ENCODE results near the gene DTNBP1.
"Not testable (repeated sequence)": the region's sequence is repeated elsewhere in the genome, so short reads cannot be mapped to it uniquely, and the experiment has no call there.

The DTNBP1 gene

GRCh38 chr6:15556711-15557110, 106.1 kb downstream of the DTNBP1 start:
- DNase-seq (ENCODE audit: low read depth) = no peak

- DNase-seq (ENCODE audit: low read depth) = no peak
These were observed 107.5 kb downstream of the DTNBP1 start for GRCh38 chr6:15555101-15556038.

- DNase-seq (ENCODE audit: low read depth) = no peak
These were observed 108.1 kb downstream of the DTNBP1 start for GRCh38 chr6:15554728-15555100.

GRCh38 chr6:15553736-15554294, 109.0 kb downstream of the DTNBP1 start:
- no peak for DNase-seq (ENCODE audit: low read depth)

- DNase-seq (ENCODE audit: low read depth) = no peak
These were observed 109.8 kb downstream of the DTNBP1 start for GRCh38 chr6:15553031-15553430.

- DNase-seq (ENCODE audit: low read depth) = no peak
These were observed 111.0 kb downstream of the DTNBP1 start for GRCh38 chr6:15551798-15552197.

GRCh38 chr6:15551262-15551661, 111.6 kb downstream of the DTNBP1 start:
- no peak for DNase-seq (ENCODE audit: low read depth)

- no peak for DNase-seq (ENCODE audit: low read depth)
These were observed 112.2 kb downstream of the DTNBP1 start for GRCh38 chr6:15550546-15551123.

- no peak for DNase-seq (ENCODE audit: low read depth)
These were observed 113.5 kb downstream of the DTNBP1 start for GRCh38 chr6:15549371-15549770.

- no peak for DNase-seq (ENCODE audit: low read depth)
These were observed 115.4 kb downstream of the DTNBP1 start for GRCh38 chr6:15547400-15547799.

- DNase-seq (ENCODE audit: low read depth) = no peak
These were observed 116.2 kb downstream of the DTNBP1 start for GRCh38 chr6:15546591-15546990.

GRCh38 chr6:15544321-15544900, 118.4 kb downstream of the DTNBP1 start:
- no peak for DNase-seq (ENCODE audit: low read depth)

- not testable (repeated sequence) for DNase-seq (ENCODE audit: low read depth)
These were observed 119.4 kb downstream of the DTNBP1 start for GRCh38 chr6:15543332-15543917.

- peak; percentile 59 for DNase-seq (ENCODE audit: low read depth)
These were observed 123.0 kb downstream of the DTNBP1 start for GRCh38 chr6:15539722-15540270.

GRCh38 chr6:15538766-15539495, 123.9 kb downstream of the DTNBP1 start:
- DNase-seq (ENCODE audit: low read depth) = no peak

- no peak for DNase-seq (ENCODE audit: low read depth)
These were observed 124.7 kb downstream of the DTNBP1 start for GRCh38 chr6:15538106-15538505.

GRCh38 chr6:15536198-15536955, 126.5 kb downstream of the DTNBP1 start:
- DNase-seq (ENCODE audit: low read depth) = no peak

- peak; percentile 14 for DNase-seq (ENCODE audit: low read depth)
These were observed 127.2 kb downstream of the DTNBP1 start for GRCh38 chr6:15535495-15536197.

GRCh38 chr6:15534974-15535373, 127.9 kb downstream of the DTNBP1 start:
- peak; percentile 15 for DNase-seq (ENCODE audit: low read depth)

Data from amniotic epithelial cell (primary cell).